Erythroblast (primary cell): Measurements from ENCODE around the gene HOXA4.

Experiments used
- DNase-seq, 2 experiments: peaks; one replicate each; lab custom pipeline; 2025; lab: John Stamatoyannopoulos, UW
- GATA1 ChIP-seq: IDR thresholded peaks from 2 replicates; pipeline ENCODE4 v1.6.1; 2011; ENCODE audit warnings: low read depth, mild to moderate bottlenecking, control low read depth, low read length, moderate library complexity
- POLR2A ChIP-seq: IDR thresholded peaks from 2 replicates; pipeline ENCODE4 v1.6.1; 2011; ENCODE audit warnings: mild to moderate bottlenecking, low read length

Gene HOXA4

GRCh38 chr7:27105301-27106031, 25.1 kb downstream of the HOXA4 start:
- TF ChIP-seq POLR2A (no peak), GATA1 (no peak)
- no peak for DNase-seq

GRCh38 chr7:27104341-27105058, 26.1 kb downstream of the HOXA4 start:
- TF ChIP-seq GATA1: no peak
- no peak for DNase-seq

GRCh38 chr7:27103489-27104226, 26.9 kb downstream of the HOXA4 start:
- TF ChIP-seq POLR2A (no peak), GATA1 (no peak)
- no peak for DNase-seq

GRCh38 chr7:27102581-27103442, 27.7 kb downstream of the HOXA4 start, which contains the start of gene HOXA2:
TSS of gene HOXA2 (minus strand) at chr7:27102683. CDS start at chr7:27102500, 183 bp downstream.
- TF ChIP-seq POLR2A (no peak), GATA1 (no peak)
- DNase-seq: no peak

GRCh38 chr7:27101957-27102580, 28.5 kb downstream of the HOXA4 start:
- TF ChIP-seq GATA1 (no peak), POLR2A (no peak)
- DNase-seq: no peak

- no peak for DNase-seq
- TF ChIP-seq POLR2A: no peak
- no peak for TF ChIP-seq GATA1
Observed at GRCh38 chr7:27101171-27101956, 29.2 kb downstream of the HOXA4 start.

GRCh38 chr7:27100694-27101170, 29.8 kb downstream of the HOXA4 start:
- DNase-seq: no peak
- TF ChIP-seq GATA1: no peak
- no peak for TF ChIP-seq POLR2A

GRCh38 chr7:27099453-27100370, 30.8 kb downstream of the HOXA4 start:
- TF ChIP-seq GATA1: no peak
- TF ChIP-seq POLR2A: no peak
- DNase-seq: no peak

- DNase-seq: no peak
- TF ChIP-seq GATA1 (no peak), POLR2A (no peak)
Observed at GRCh38 chr7:27098578-27099451, 31.7 kb downstream of the HOXA4 start.

GRCh38 chr7:27097686-27098577, 32.6 kb downstream of the HOXA4 start:
- no peak for DNase-seq

More at GRCh38 chr7:27097686-27098577, 32.6 kb downstream of the HOXA4 start:
- no peak for TF ChIP-seq GATA1
- TF ChIP-seq POLR2A: no peak
